Mesodermal cell (in vitro differentiated cells): Measurements from ENCODE around the gene TOGARAM1.

Experiments used
- H3K27ac ChIP-seq: 2 replicates; pipeline ENCODE4 v1.7.0; 2013; ENCODE audit warnings: mild to moderate bottlenecking, low read depth, low read length, moderate library complexity; ENCODE audit not compliant: severe bottlenecking
- H3K36me3 ChIP-seq: 2 replicates; pipeline ENCODE4 v1.7.1; 2013; ENCODE audit warnings: mild to moderate bottlenecking, low read length, moderate library complexity; ENCODE audit not compliant: control insufficient read depth, insufficient read depth
- H3K4me1 ChIP-seq: one replicate; pipeline ENCODE4 v1.7.1; 2013; ENCODE audit warnings: mild to moderate bottlenecking, low read length; ENCODE audit not compliant: insufficient read depth, control insufficient read depth, poor library complexity, severe bottlenecking
- H3K4me3 ChIP-seq: 2 replicates; pipeline ENCODE4 v1.7.0; 2013; ENCODE audit warnings: low read length, control low read depth, mild to moderate bottlenecking; ENCODE audit not compliant: insufficient read depth, poor library complexity, severe bottlenecking; ENCODE audit errors: extremely low read depth
- H3K9me3 ChIP-seq: 2 replicates; pipeline ENCODE4 v1.7.1; 2013; ENCODE audit warnings: mild to moderate bottlenecking, low read length, moderate library complexity; ENCODE audit not compliant: control insufficient read depth
- WGBS, 2 experiments: methylation state at CpG; one replicate each; pipeline ENCODE4 v1.1.5; 2013; ENCODE audit warnings: missing lambda C conversion rate in 2 of 2; ENCODE audit not compliant: insufficient coverage in 2 of 2; 5-methylcytosine and 5-hydroxymethylcytosine counted together

TOGARAM1 gene

DNA sequence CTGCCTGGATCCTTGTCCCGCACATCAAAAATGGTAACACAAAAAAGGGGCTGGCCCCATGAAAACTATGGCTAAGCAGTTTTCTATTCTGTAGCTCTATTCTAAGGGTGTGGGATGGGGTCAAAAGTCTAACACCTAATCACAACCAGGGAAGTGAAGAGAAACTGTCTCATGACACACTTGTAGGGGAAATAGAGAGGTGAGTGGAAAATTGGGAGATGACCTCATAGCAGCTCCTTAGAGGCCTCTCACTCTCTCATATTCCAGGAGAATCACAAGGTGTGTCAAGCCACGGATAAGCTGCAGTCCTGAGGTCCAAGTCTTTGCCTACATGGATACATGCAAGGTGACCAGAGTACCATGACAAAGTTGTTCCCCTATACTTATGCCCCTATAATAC is 10.9 kb upstream of the TOGARAM1 start:
- H3K4me3 ChIP-seq = no peak overlapping the region
- WGBS, 2 experiments = 88 to 96% methylated on average over 2 of the region's 2 CpGs
- H3K4me1 ChIP-seq = no peaks in the 10 kb centered on the region
- H3K27ac ChIP-seq = no peak overlapping the region
- H3K9me3 ChIP-seq = no peaks in the 10 kb centered on the region
- peaks cover 3% of the 10 kb centered on the region for H3K36me3 ChIP-seq

DNA sequence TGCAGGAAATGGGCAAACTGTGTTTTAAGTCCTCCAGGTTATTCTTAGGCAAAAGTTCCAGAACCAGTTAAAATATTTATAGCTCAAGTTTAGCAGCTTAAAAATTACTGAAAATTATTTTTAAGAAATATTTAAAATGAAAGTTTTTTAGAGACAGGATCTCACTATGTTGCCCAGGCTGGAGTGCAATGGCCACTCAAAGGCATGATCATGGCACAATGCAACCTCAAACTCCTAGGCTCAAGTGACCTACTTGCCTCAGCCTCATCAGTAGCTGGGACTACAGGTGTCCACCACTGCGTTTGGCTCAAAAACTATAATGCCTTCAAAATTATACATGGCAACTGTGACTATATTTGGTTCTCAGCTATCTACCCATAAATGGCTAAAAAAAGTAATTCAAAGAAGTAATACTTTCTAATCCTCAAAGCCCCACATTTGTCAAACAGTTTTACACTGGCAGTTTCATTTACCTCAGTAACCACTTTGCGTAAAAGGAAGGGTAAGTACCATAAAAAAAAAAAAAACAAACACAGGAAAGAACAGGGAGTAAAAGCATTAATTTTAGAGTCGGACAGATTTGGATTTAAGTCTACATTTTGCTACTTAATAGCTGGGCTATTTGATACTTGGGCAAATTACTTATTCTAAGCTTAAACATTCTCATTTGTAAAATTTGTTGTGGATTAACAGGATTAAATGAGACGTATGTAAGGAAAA is 9.4 kb upstream of the TOGARAM1 start:
- Histone ChIP-seq H3K4me3 (no peak overlapping the region), H3K4me1 (no peaks in the 10 kb centered on the region), H3K9me3 (no peaks in the 10 kb centered on the region), H3K36me3 (peaks cover 7% of the 10 kb centered on the region), H3K27ac (no peak overlapping the region)
- WGBS, 2 experiments = 92 to 94% methylated on average over 2 of the region's 4 CpGs

DNA sequence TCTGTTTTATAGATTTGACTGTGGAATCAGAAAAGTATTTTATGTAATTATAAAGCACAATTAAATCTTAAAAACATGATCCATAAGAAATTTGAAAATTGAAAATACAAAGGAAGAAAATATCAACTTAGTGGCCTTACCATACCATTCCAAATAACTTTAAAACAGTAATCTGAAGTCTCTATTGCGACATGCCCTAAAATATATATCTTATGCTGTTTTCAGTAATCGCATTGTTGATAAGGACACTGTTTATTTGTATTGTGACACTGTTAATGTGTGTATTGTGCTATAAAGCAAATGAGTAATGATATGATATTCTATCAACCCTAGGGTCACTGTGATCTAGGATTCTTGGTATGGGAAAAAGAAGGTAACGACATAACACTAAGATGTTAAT is 7.2 kb upstream of the TOGARAM1 start:
- H3K36me3 ChIP-seq = peaks cover 7% of the 10 kb centered on the region
- WGBS, 2 experiments = no CpG with 5 or more reads among the region's 3 CpGs
- no peak overlapping the region for H3K4me3 ChIP-seq
- no peak overlapping the region for H3K27ac ChIP-seq
- H3K4me1 ChIP-seq = no peaks in the 10 kb centered on the region
- no peaks in the 10 kb centered on the region for H3K9me3 ChIP-seq

DNA sequence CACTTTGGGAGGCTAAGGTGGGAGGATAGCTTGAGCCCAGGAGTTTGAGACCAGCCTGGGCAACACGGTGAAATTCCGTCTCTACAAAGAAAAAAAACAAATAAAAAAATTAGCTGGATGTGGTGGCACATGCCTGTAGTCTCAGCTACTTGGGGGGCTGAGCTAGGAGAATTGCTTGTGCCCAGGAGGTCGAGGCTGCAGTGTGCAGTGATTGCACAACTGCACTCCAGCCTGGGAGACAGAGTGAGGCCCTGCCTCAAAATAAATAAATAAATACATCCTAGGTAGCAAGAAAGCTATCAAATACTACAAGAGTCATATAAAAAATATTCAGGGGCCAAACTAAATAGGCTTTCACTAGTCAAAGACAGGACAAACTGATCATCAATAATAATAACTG is 6.5 kb upstream of the TOGARAM1 start:
- 80 to 100% methylated on average over 1 of the region's 3 CpGs for WGBS, 2 experiments
- H3K27ac ChIP-seq = no peak overlapping the region

DNA sequence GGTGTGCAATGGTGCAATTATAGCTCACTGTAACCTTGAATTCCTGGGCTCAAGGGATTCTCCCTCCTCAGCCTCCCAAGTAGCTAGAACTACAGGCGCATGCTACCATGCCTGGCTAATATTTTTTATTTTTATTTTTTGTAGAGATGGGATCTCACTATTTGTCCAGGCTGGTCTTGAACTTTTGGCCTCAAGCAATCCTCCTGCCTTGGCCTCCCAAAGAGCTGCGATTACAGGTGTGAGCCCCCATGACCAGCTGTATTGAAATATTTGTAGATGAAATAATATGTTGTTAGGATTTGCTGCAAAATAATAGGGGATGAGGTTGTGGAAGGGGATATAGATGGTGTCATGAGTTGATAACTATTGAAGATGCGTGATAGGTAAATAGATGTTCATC is 5.1 kb upstream of the TOGARAM1 start:
- WGBS, 2 experiments = 100% methylated on average over 1 of the region's 3 CpGs
- Histone ChIP-seq H3K27ac (no peak overlapping the region), H3K36me3 (peaks cover 7% of the 10 kb centered on the region), H3K4me1 (no peaks in the 10 kb centered on the region), H3K4me3 (no peak overlapping the region), H3K9me3 (no peaks in the 10 kb centered on the region)

More for the DNA sequence above, 6.5 kb upstream of the TOGARAM1 start:
- Histone ChIP-seq H3K36me3 (peaks cover 7% of the 10 kb centered on the region), H3K4me1 (no peaks in the 10 kb centered on the region), H3K4me3 (no peak overlapping the region), H3K9me3 (no peaks in the 10 kb centered on the region)

DNA sequence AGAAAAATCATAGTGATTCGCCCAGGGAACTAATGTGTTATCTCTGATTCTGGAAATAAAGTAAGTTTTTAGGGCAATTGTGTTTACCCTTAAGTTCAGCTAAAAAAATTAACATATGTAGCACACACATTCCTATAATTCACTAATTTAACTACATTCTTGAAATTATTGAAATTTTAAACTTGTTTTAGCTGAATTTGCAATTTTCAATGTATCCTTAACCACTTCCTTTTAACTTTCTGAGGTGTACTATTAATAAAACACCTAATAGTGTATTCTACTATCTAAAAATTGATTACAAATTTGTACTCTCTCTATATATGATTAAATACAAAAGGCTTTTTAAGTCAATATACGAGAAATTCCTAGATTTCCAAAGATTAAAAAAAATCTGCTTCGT is 2.5 kb upstream of the TOGARAM1 start:
- H3K4me3 ChIP-seq = peak overlapping the region; percentile 90

DNA sequence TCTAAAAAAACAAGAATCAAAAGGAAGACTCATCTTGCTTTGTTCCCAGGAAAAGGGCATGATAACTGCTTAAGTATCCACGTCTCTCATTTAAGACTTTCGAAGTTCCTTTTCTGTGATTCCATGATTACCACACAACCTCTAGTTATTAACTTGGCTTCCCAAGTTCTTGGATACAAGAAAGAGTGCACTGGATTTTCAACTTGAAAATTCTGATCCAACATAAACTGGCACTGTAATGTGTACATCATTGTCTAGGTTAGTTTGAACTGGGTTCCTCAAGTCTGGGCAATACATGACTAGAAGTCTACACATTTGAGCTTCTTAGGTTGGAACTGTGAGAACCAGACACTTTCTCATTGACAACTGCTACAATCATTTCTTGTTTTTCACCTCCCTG is 1.8 kb upstream of the TOGARAM1 start:
- peak overlapping the region; percentile 90 for H3K4me3 ChIP-seq
- no peak overlapping the region for H3K27ac ChIP-seq
- WGBS, 2 experiments = 60 to 80% methylated on average over 2 of the region's 2 CpGs

More for the DNA sequence above, 2.5 kb upstream of the TOGARAM1 start:
- Histone ChIP-seq H3K27ac (no peak overlapping the region), H3K9me3 (no peaks in the 10 kb centered on the region), H3K4me1 (peaks cover 5% of the 10 kb centered on the region), H3K36me3 (peaks cover 4% of the 10 kb centered on the region)
- WGBS, 2 experiments = no CpG with 5 or more reads among the region's 3 CpGs

DNA sequence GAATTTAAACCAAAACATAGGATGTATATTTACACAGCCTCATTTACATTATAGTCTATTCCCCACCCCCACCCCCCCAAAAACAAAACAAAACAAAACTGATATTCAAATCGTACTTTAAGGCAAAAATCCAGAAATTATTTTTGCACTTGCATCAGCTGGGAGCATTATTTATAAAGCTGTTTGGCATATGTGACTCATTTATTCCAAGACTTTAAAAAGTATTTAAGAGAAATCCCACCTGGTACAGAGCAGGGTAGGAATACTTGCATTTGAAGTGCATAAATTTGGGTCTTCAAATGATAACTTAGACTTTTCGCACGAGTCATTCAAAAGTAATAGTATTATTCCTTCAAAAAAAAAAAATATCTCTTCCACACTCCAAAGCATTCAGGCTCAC is 1.3 kb upstream of the TOGARAM1 start:
- WGBS, 2 experiments = no CpG with 5 or more reads among the region's 3 CpGs
- peaks cover 5% of the 10 kb centered on the region for H3K4me1 ChIP-seq

More for the DNA sequence above, 1.8 kb upstream of the TOGARAM1 start:
- Histone ChIP-seq H3K9me3 (no peaks in the 10 kb centered on the region), H3K4me1 (peaks cover 5% of the 10 kb centered on the region), H3K36me3 (peaks cover 4% of the 10 kb centered on the region)

DNA sequence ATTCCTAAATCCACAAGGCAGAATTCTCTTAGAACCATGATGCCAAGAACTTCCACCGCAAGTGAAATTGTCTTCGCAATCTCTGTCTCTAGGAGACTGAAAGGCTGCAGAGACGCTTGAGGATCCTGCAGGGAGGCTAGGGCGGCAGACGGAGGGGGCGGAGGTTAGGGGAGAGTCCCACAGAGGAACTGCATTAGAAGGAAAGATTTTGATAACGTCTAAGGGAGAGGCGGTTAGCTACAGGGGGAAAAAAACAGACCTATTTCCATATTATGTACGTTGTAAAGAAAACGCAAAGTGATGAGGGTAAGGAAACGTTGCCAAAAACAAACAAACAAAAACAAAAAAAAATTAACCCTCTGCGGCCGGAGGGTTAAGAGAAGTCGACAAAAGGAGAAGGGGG is 838 bp upstream of the TOGARAM1 start:
- WGBS, 2 experiments = 0% methylated on average over 5 to 7 of the region's 14 CpGs
- Histone ChIP-seq H3K4me3 (peak overlapping the region; percentile 90), H3K9me3 (no peaks in the 10 kb centered on the region), H3K4me1 (peaks cover 5% of the 10 kb centered on the region), H3K36me3 (peaks cover 4% of the 10 kb centered on the region), H3K27ac (peak overlapping the region; percentile 86)

More for the DNA sequence above, 1.3 kb upstream of the TOGARAM1 start:
- peak overlapping the region; percentile 86 for H3K27ac ChIP-seq
- H3K36me3 ChIP-seq = peaks cover 4% of the 10 kb centered on the region
- peak overlapping the region; percentile 90 for H3K4me3 ChIP-seq
- H3K9me3 ChIP-seq = no peaks in the 10 kb centered on the region

DNA sequence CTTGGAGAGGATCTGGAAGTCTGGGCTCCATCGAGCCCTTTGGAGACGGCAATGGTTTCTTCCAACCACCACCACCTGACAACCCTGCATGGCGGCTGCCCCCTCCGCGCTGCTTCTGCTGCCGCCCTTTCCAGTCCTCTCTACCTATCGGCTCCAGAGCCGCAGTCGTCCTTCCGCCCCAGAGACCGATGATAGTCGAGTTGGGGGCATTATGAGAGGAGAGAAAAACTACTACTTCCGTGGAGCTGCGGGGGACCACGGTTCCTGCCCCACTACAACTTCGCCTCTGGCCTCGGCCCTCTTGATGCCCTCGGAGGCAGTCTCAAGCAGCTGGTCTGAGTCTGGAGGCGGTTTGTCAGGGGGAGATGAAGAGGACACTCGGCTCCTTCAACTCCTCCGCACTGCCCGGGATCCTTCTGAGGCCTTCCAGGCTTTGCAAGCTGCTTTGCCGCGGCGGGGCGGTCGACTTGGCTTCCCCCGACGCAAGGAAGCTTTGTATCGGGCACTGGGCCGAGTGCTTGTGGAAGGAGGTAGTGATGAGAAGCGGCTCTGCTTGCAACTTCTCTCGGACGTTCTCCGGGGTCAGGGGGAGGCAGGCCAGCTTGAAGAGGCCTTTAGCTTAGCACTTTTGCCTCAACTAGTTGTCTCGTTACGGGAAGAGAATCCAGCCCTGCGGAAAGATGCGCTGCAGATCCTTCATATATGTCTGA is 499 bp downstream of the TOGARAM1 start:
- peaks cover 5% of the 10 kb centered on the region for H3K4me1 ChIP-seq
- peak overlapping the region; percentile 90 for H3K4me3 ChIP-seq
- H3K9me3 ChIP-seq = no peaks in the 10 kb centered on the region
- no peaks in the 10 kb centered on the region for H3K36me3 ChIP-seq
- WGBS, 2 experiments = 0% methylated on average over 8 to 33 of the region's 39 CpGs
- H3K27ac ChIP-seq = peak overlapping the region; percentile 77

DNA sequence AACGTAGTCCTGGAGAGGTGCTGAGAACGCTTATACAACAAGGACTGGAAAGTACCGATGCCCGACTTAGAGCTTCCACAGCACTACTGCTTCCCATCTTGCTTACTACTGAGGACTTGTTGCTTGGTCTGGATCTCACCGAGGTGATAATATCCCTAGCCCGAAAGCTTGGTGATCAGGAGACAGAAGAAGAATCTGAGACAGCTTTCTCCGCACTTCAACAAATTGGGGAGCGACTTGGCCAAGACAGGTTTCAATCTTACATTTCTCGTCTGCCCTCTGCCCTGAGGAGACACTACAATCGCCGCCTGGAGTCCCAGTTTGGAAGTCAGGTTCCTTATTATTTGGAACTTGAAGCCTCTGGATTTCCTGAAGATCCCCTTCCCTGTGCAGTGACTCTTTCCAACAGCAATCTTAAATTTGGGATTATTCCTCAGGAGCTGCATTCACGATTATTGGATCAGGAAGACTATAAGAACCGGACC is 1.1 kb downstream of the TOGARAM1 start:
- no peaks in the 10 kb centered on the region for H3K9me3 ChIP-seq
- 10 to 12% methylated on average over 11 to 12 of the region's 13 CpGs for WGBS, 2 experiments
- no peak overlapping the region for H3K27ac ChIP-seq
- H3K4me3 ChIP-seq = peak overlapping the region; percentile 90
- H3K36me3 ChIP-seq = no peaks in the 10 kb centered on the region
- peaks cover 5% of the 10 kb centered on the region for H3K4me1 ChIP-seq
